ENCODE measurements around the gene PFN1. TPM values are rescaled to one million over a fixed set of nuclear protein-coding genes. Genes with fewer than 3 reads are reported as not detected.

The PFN1 gene
- total and polyA plus RNA-seq, 10 of the 15 experiments (the other 5 are each of a cell fraction or from before 2014, with no cell fraction given): 154 to 3,892 (median 1,918) TPM

DNA sequence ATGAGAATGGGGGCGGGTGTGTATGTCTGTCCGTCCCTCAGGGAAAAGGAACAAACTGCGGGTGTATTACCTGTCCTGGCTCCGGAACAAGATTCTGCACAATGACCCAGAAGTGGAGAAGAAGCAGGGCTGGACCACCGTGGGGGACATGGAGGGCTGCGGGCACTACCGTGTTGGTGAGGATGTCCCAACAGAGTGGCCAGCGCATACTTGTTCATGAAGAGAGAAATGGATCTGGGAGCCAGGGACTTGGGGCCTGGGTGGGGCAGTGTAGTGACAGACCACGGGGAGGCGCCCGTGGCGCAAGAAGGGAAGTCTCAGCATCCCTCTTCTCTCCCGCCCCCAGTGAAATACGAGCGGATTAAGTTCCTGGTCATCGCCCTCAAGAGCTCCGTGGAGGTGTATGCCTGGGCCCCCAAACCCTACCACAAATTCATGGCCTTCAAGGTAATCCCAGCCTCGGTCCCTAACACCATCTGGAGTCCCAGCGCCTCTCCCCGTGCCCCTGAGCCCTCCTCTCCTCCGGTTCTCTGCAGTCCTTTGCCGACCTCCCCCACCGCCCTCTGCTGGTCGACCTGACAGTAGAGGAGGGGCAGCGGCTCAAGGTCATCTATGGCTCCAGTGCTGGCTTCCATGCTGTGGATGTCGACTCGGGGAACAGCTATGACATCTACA lies 52.5 kb downstream of the PFN1 start (continued):
- TF ChIP-seq BCL3 (IDR thresholded peaks at IDR 0.05; ENCODE audit: borderline replicate concordance, insufficient read depth, low read depth, low read length, poor library complexity, severe bottlenecking) (no peak), POLR2AphosphoS5 (IDR thresholded peaks at IDR 0.05; ENCODE audit: low read length) (no peak), ZNF217 (IDR thresholded peaks at IDR 0.05) (no peak), MTA2 (IDR thresholded peaks at IDR 0.05; ENCODE audit: low read depth) (no peak)

Small RNAs within 50 kb of the gene (microRNA-seq; reads per million reads assigned to microRNA genes)
- gene MIR6864 (0.56 reads per million), gene MIR6865 (not detected)

Small RNAs within 50 kb of the gene (small RNA-seq; reads per million reads assigned to genes)
- gene MIR6864 (not detected), gene MIR6865 (0.16 reads per million)

Other genes with a start within 250 kb of the PFN1 start
Only the 7 nearest of the 26 such genes appear.
- gene CHRNE, start 45.4 kb downstream of the PFN1 start, total RNA-seq (2014; rRNA removed): 0.11 TPM in 1 of 2 replicates, not detected in the other
- not detected in 2 replicates for gene CHRNE, start 45.4 kb downstream of the PFN1 start, total RNA-seq (2014; rRNA removed; fragmentation: Illumina TruSeq; extraction: Trizol)
- 0.08 and 0.10 TPM in 2 replicates for gene CHRNE, start 45.4 kb downstream of the PFN1 start, total RNA-seq (2021)
- gene CHRNE, start 45.4 kb downstream of the PFN1 start, polyA plus RNA-seq (2011; rRNA removed): 0.05 TPM in 1 of 2 replicates, not detected in the other
- gene CHRNE, start 45.4 kb downstream of the PFN1 start, polyA plus RNA-seq (2014; fragmentation: Illumina TruSeq; extraction: Trizol): not detected in 2 replicates
- under 1 TPM in 1 of 2 experiments, not detected in 1; 0.05 TPM for gene CHRNE, start 45.4 kb downstream of the PFN1 start, polyA plus RNA-seq (2014; fragmentation: Nextera tagmentation; extraction: Ambion mirVana)
- gene CHRNE, start 45.4 kb downstream of the PFN1 start, polyA plus RNA-seq (2014; rRNA removed): 0.22 TPM in 1 of 2 replicates, not detected in the other
- not detected for gene CHRNE, start 45.4 kb downstream of the PFN1 start, polyA plus RNA-seq (2016; fragmentation: Nextera tagmentation; extraction: Ambion mirVana)
- gene GP1BA, start 16.3 kb downstream of the PFN1 start, total RNA-seq (2014; rRNA removed): 0.06 and 0.49 TPM in 2 replicates
- 0.04 and 0.14 TPM in 2 replicates for gene GP1BA, start 16.3 kb downstream of the PFN1 start, total RNA-seq (2014; rRNA removed; fragmentation: Illumina TruSeq; extraction: Trizol)
- gene GP1BA, start 16.3 kb downstream of the PFN1 start, total RNA-seq (2021): 0.67 and 0.74 TPM in 2 replicates
- not detected in 2 replicates for gene GP1BA, start 16.3 kb downstream of the PFN1 start, polyA plus RNA-seq (2011; rRNA removed)
- 0.25 and 0.59 TPM in 2 replicates for gene GP1BA, start 16.3 kb downstream of the PFN1 start, polyA plus RNA-seq (2014; fragmentation: Illumina TruSeq; extraction: Trizol)
- under 1 TPM; 0.05 to 0.11 TPM for gene GP1BA, start 16.3 kb downstream of the PFN1 start, polyA plus RNA-seq (2014; fragmentation: Nextera tagmentation; extraction: Ambion mirVana)
- 0.28 and 0.43 TPM in 2 replicates for gene GP1BA, start 16.3 kb downstream of the PFN1 start, polyA plus RNA-seq (2014; rRNA removed)
- under 1 TPM; 0.35 to 0.64 TPM for gene GP1BA, start 16.3 kb downstream of the PFN1 start, polyA plus RNA-seq (2016; fragmentation: Nextera tagmentation; extraction: Ambion mirVana)
- gene SLC25A11, start 8.5 kb downstream of the PFN1 start, total RNA-seq (2014; rRNA removed): 82.7 and 91.4 TPM in 2 replicates
- gene SLC25A11, start 8.5 kb downstream of the PFN1 start, total RNA-seq (2014; rRNA removed; fragmentation: Illumina TruSeq; extraction: Trizol): 32.1 and 35.2 TPM in 2 replicates
- 73.7 and 82.2 TPM in 2 replicates for gene SLC25A11, start 8.5 kb downstream of the PFN1 start, total RNA-seq (2021)
- gene SLC25A11, start 8.5 kb downstream of the PFN1 start, polyA plus RNA-seq (2011; rRNA removed): 11.8 and 28.2 TPM in 2 replicates
- 19.1 and 59.2 TPM in 2 replicates for gene SLC25A11, start 8.5 kb downstream of the PFN1 start, polyA plus RNA-seq (2014; fragmentation: Illumina TruSeq; extraction: Trizol)
- 10 to 100 TPM in 1 of 2 experiments, 1 to 10 TPM in 1; 5.8 to 10.9 TPM for gene SLC25A11, start 8.5 kb downstream of the PFN1 start, polyA plus RNA-seq (2014; fragmentation: Nextera tagmentation; extraction: Ambion mirVana)
- gene SLC25A11, start 8.5 kb downstream of the PFN1 start, polyA plus RNA-seq (2014; rRNA removed): 70.9 and 72.5 TPM in 2 replicates
- 100 to 1,000 TPM; 141 to 142 TPM for gene SLC25A11, start 8.5 kb downstream of the PFN1 start, polyA plus RNA-seq (2016; fragmentation: Nextera tagmentation; extraction: Ambion mirVana)
- 47.6 and 52.9 TPM in 2 replicates for gene RNF167, start 8.3 kb downstream of the PFN1 start, total RNA-seq (2014; rRNA removed)
- 57.4 and 63.9 TPM in 2 replicates for gene RNF167, start 8.3 kb downstream of the PFN1 start, total RNA-seq (2014; rRNA removed; fragmentation: Illumina TruSeq; extraction: Trizol)
- gene RNF167, start 8.3 kb downstream of the PFN1 start, total RNA-seq (2021): 86.5 and 91.3 TPM in 2 replicates
- 58.4 and 90.7 TPM in 2 replicates for gene RNF167, start 8.3 kb downstream of the PFN1 start, polyA plus RNA-seq (2011; rRNA removed)
- gene RNF167, start 8.3 kb downstream of the PFN1 start, polyA plus RNA-seq (2014; fragmentation: Illumina TruSeq; extraction: Trizol): 132 and 147 TPM in 2 replicates
- gene RNF167, start 8.3 kb downstream of the PFN1 start, polyA plus RNA-seq (2014; fragmentation: Nextera tagmentation; extraction: Ambion mirVana): 10 to 100 TPM; 33.6 to 35.3 TPM
- 87.1 and 87.9 TPM in 2 replicates for gene RNF167, start 8.3 kb downstream of the PFN1 start, polyA plus RNA-seq (2014; rRNA removed)
- 10 to 100 TPM; 49.7 to 57.7 TPM for gene RNF167, start 8.3 kb downstream of the PFN1 start, polyA plus RNA-seq (2016; fragmentation: Nextera tagmentation; extraction: Ambion mirVana)
- 10.4 and 11.1 TPM in 2 replicates for gene ENO3, start 2.6 kb upstream of the PFN1 start, total RNA-seq (2014; rRNA removed)
- gene ENO3, start 2.6 kb upstream of the PFN1 start, total RNA-seq (2014; rRNA removed; fragmentation: Illumina TruSeq; extraction: Trizol): 9.7 and 10.4 TPM in 2 replicates
- gene ENO3, start 2.6 kb upstream of the PFN1 start, total RNA-seq (2021): 24.4 and 28.4 TPM in 2 replicates
- 19.8 and 25.6 TPM in 2 replicates for gene ENO3, start 2.6 kb upstream of the PFN1 start, polyA plus RNA-seq (2011; rRNA removed)
- 9.0 and 15.2 TPM in 2 replicates for gene ENO3, start 2.6 kb upstream of the PFN1 start, polyA plus RNA-seq (2014; fragmentation: Illumina TruSeq; extraction: Trizol)
- gene ENO3, start 2.6 kb upstream of the PFN1 start, polyA plus RNA-seq (2014; fragmentation: Nextera tagmentation; extraction: Ambion mirVana): 10 to 100 TPM in 1 of 2 experiments, 1 to 10 TPM in 1; 6.8 to 14.5 TPM
- 26.3 and 31.5 TPM in 2 replicates for gene ENO3, start 2.6 kb upstream of the PFN1 start, polyA plus RNA-seq (2014; rRNA removed)
- gene ENO3, start 2.6 kb upstream of the PFN1 start, polyA plus RNA-seq (2016; fragmentation: Nextera tagmentation; extraction: Ambion mirVana): 10 to 100 TPM; 18.8 to 19.7 TPM
- gene SPAG7, start 19.3 kb upstream of the PFN1 start, total RNA-seq (2014; rRNA removed): 76.5 and 80.2 TPM in 2 replicates
- 94.4 and 99.2 TPM in 2 replicates for gene SPAG7, start 19.3 kb upstream of the PFN1 start, total RNA-seq (2014; rRNA removed; fragmentation: Illumina TruSeq; extraction: Trizol)
- 76.5 and 77.5 TPM in 2 replicates for gene SPAG7, start 19.3 kb upstream of the PFN1 start, total RNA-seq (2021)
- 73.8 and 78.2 TPM in 2 replicates for gene SPAG7, start 19.3 kb upstream of the PFN1 start, polyA plus RNA-seq (2011; rRNA removed)
- 46.5 and 107 TPM in 2 replicates for gene SPAG7, start 19.3 kb upstream of the PFN1 start, polyA plus RNA-seq (2014; fragmentation: Illumina TruSeq; extraction: Trizol)
- gene SPAG7, start 19.3 kb upstream of the PFN1 start, polyA plus RNA-seq (2014; fragmentation: Nextera tagmentation; extraction: Ambion mirVana): 10 to 100 TPM in 1 of 2 experiments, 1 to 10 TPM in 1; 7.9 to 31.7 TPM
- gene SPAG7, start 19.3 kb upstream of the PFN1 start, polyA plus RNA-seq (2014; rRNA removed): 96.3 and 105 TPM in 2 replicates
- 100 to 1,000 TPM; 133 to 146 TPM for gene SPAG7, start 19.3 kb upstream of the PFN1 start, polyA plus RNA-seq (2016; fragmentation: Nextera tagmentation; extraction: Ambion mirVana)
- 3.2 and 4.1 TPM in 2 replicates for gene CAMTA2, start 39.1 kb upstream of the PFN1 start, total RNA-seq (2014; rRNA removed)
- 4.6 and 5.7 TPM in 2 replicates for gene CAMTA2, start 39.1 kb upstream of the PFN1 start, total RNA-seq (2014; rRNA removed; fragmentation: Illumina TruSeq; extraction: Trizol)
- 27.7 and 29.3 TPM in 2 replicates for gene CAMTA2, start 39.1 kb upstream of the PFN1 start, total RNA-seq (2021)
- 6.3 and 9.9 TPM in 2 replicates for gene CAMTA2, start 39.1 kb upstream of the PFN1 start, polyA plus RNA-seq (2011; rRNA removed)
- gene CAMTA2, start 39.1 kb upstream of the PFN1 start, polyA plus RNA-seq (2014; fragmentation: Illumina TruSeq; extraction: Trizol): 7.3 and 15.9 TPM in 2 replicates
- 1 to 10 TPM in 1 of 2 experiments, under 1 TPM in 1; 0.42 to 1.7 TPM for gene CAMTA2, start 39.1 kb upstream of the PFN1 start, polyA plus RNA-seq (2014; fragmentation: Nextera tagmentation; extraction: Ambion mirVana)
- 24.7 and 26.8 TPM in 2 replicates for gene CAMTA2, start 39.1 kb upstream of the PFN1 start, polyA plus RNA-seq (2014; rRNA removed)
- 10 to 100 TPM; 12.5 to 13.1 TPM for gene CAMTA2, start 39.1 kb upstream of the PFN1 start, polyA plus RNA-seq (2016; fragmentation: Nextera tagmentation; extraction: Ambion mirVana)

Data from GM12878 (cell line).